T-helper 1 cell treated with Interleukin-12 subunit alpha and Interleukin-12 subunit beta and Interleukin-4 antibody, amounts not matched to agents 30 μg/mL and 1 μg/mL, for 36 hours (primary cell): ENCODE results near the gene TMEM186.
"Not testable (repeated sequence)": the region's sequence is repeated elsewhere in the genome, so short reads cannot be mapped to it uniquely, and the experiment has no call there.

Experiments used
- H3K27ac Mint-ChIP-seq: one replicate; pipeline ENCODE4 v1.8.0; 2021; ENCODE audit warnings: mild to moderate bottlenecking, mixed read lengths
- H3K27me3 Mint-ChIP-seq: one replicate; pipeline ENCODE4 v1.8.0; 2021; ENCODE audit warnings: low read depth, mixed read lengths
- H3K36me3 Mint-ChIP-seq: one replicate; pipeline ENCODE4 v1.8.0; 2021; ENCODE audit warnings: low read depth, mixed read lengths
- H3K4me1 Mint-ChIP-seq: one replicate; pipeline ENCODE4 v1.8.0; 2021; ENCODE audit warnings: low read depth, mixed read lengths
- H3K4me3 Mint-ChIP-seq: one replicate; pipeline ENCODE4 v1.8.0; 2021; ENCODE audit warnings: mild to moderate bottlenecking, moderate library complexity, mixed read lengths
- H3K9me3 Mint-ChIP-seq: one replicate; pipeline ENCODE4 v1.8.0; 2021; ENCODE audit warnings: mixed read lengths

TMEM186 gene

DNA sequence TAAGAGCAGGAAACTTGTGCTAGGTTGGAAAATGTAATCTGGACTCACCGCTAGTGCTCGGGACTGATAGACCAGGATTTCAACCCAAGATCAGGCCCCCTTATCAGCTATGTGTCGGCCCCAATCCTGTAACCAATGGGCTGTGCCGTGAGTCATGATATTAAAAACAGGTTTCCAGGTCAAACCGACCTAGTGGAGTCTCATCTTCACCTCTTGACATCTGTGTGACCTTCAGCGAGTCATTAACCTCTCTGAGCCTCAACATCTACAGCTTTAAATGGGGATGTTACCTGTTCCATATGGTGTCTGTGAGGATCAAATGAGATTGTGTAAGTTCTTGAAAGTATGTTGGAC lies 712 bp upstream of the TMEM186 start:
- Mint-ChIP-seq H3K27ac (peak overlapping the region; percentile 83), H3K27me3 (no peaks in the 10 kb centered on the region)

GRCh38 chr16:8796469-8797363 lies 723 bp downstream of the TMEM186 start:
- peak overlapping the region; percentile 83 for H3K27ac Mint-ChIP-seq
- H3K4me1 Mint-ChIP-seq, result peaks cover 23% of the 10 kb centered on the region
- H3K4me3 Mint-ChIP-seq, result peak overlapping the region; percentile 93
- H3K36me3 Mint-ChIP-seq, result peaks cover 5% of the 10 kb centered on the region
- H3K9me3 Mint-ChIP-seq, result no peaks in the 10 kb centered on the region
- no peaks in the 10 kb centered on the region for H3K27me3 Mint-ChIP-seq

More for the DNA sequence above, 712 bp upstream of the TMEM186 start:
- Mint-ChIP-seq H3K4me1 (peaks cover 23% of the 10 kb centered on the region), H3K36me3 (peaks cover 18% of the 10 kb centered on the region), H3K4me3 (peak overlapping the region; percentile 93), H3K9me3 (no peaks in the 10 kb centered on the region)

- Mint-ChIP-seq H3K4me3 (no peak overlapping the region), H3K27ac (no peak overlapping the region), H3K9me3 (no peaks in the 10 kb centered on the region), H3K4me1 (peaks cover 23% of the 10 kb centered on the region), H3K36me3 (peaks cover 3% of the 10 kb centered on the region), H3K27me3 (no peaks in the 10 kb centered on the region)
Measured at GRCh38 chr16:8795818-8796217, 1.6 kb downstream of the TMEM186 start.

GRCh38 chr16:8795091-8795490 lies 2.3 kb downstream of the TMEM186 start:
- Mint-ChIP-seq H3K9me3 (no peaks in the 10 kb centered on the region), H3K4me1 (peaks cover 23% of the 10 kb centered on the region), H3K4me3 (no peak overlapping the region), H3K36me3 (peaks cover 3% of the 10 kb centered on the region), H3K27ac (no peak overlapping the region), H3K27me3 (no peaks in the 10 kb centered on the region)

DNA sequence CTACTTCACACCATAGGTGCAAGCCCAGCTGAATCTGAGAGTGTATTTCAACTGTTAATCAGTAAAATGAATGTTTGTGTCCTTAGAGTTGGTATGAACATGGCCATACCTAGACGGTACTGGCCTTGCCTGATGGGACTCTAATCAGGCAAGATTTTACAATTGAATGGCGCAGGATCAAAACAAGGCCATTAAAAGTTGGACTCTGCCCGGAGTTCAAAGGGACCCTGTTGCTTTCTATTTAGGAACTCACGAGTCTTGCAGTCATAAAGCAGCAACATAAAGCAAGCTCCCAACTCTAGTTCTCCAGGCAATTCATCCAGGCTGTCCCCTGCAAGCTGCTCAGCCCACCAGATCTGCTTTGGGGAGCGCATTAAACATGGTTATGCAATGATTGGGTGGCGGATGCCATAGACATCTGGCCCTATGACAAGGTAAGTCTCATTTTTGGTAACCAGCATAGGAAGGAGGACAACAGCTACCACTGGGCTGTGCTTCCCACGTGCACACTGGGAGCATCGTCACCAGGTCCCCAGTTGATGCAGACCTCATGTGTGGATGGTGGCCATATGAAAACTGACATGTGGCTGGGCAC lies 8.8 kb downstream of the TMEM186 start:
- H3K9me3 Mint-ChIP-seq, result no peaks in the 10 kb centered on the region
- no peaks in the 10 kb centered on the region for H3K36me3 Mint-ChIP-seq
- no peaks in the 10 kb centered on the region for H3K4me1 Mint-ChIP-seq
- no peaks in the 10 kb centered on the region for H3K27me3 Mint-ChIP-seq
- H3K4me3 Mint-ChIP-seq, result no peak overlapping the region
- no peak overlapping the region for H3K27ac Mint-ChIP-seq

GRCh38 chr16:8786316-8786715 lies 11.1 kb downstream of the TMEM186 start:
- not testable (repeated sequence) for H3K9me3 Mint-ChIP-seq

DNA sequence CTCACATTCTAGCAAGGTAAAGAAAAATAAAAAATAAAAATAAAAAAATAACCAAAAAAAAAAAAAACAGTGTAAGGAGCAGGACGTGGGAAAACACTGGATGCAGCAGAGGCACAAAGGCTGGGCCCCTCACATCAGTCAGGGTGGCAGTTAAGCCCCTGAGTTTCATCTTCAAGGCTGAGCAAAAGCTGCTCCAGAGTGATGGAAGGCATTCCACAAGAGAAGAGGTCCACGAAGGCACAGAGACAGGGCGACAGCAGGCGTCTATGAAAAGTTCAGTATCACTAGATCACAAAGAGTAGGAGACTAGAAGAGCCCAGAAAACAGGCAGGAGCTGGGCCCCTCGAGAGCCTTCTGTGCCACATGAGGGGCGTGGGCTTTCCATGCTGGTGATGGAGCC lies 12.0 kb downstream of the TMEM186 start:
- no peaks in the 10 kb centered on the region for H3K4me1 Mint-ChIP-seq
- no peak overlapping the region for H3K4me3 Mint-ChIP-seq
- H3K27me3 Mint-ChIP-seq, result no peaks in the 10 kb centered on the region
- no peak overlapping the region for H3K27ac Mint-ChIP-seq
- no peaks in the 10 kb centered on the region for H3K9me3 Mint-ChIP-seq
- H3K36me3 Mint-ChIP-seq, result no peaks in the 10 kb centered on the region

More at GRCh38 chr16:8786316-8786715, 11.1 kb downstream of the TMEM186 start:
- not testable (repeated sequence) for H3K4me3 Mint-ChIP-seq, H3K36me3 Mint-ChIP-seq, H3K27ac Mint-ChIP-seq, H3K4me1 Mint-ChIP-seq, H3K27me3 Mint-ChIP-seq

- no peak overlapping the region for H3K4me3 Mint-ChIP-seq
- H3K36me3 Mint-ChIP-seq, result no peaks in the 10 kb centered on the region
- H3K9me3 Mint-ChIP-seq, result no peaks in the 10 kb centered on the region
- H3K27me3 Mint-ChIP-seq, result no peaks in the 10 kb centered on the region
- H3K4me1 Mint-ChIP-seq, result no peaks in the 10 kb centered on the region
- H3K27ac Mint-ChIP-seq, result no peak overlapping the region
Measured at GRCh38 chr16:8782673-8783072, 14.8 kb downstream of the TMEM186 start.

GRCh38 chr16:8781797-8782196 lies 15.6 kb downstream of the TMEM186 start:
- no peaks in the 10 kb centered on the region for H3K27me3 Mint-ChIP-seq
- no peaks in the 10 kb centered on the region for H3K4me1 Mint-ChIP-seq
- H3K36me3 Mint-ChIP-seq, result peaks cover 3% of the 10 kb centered on the region
- no peaks in the 10 kb centered on the region for H3K9me3 Mint-ChIP-seq
- H3K27ac Mint-ChIP-seq, result no peak overlapping the region
- no peak overlapping the region for H3K4me3 Mint-ChIP-seq

- no peak overlapping the region for H3K4me3 Mint-ChIP-seq
- H3K4me1 Mint-ChIP-seq, result no peaks in the 10 kb centered on the region
- no peaks in the 10 kb centered on the region for H3K9me3 Mint-ChIP-seq
- H3K36me3 Mint-ChIP-seq, result peaks cover 3% of the 10 kb centered on the region
- no peak overlapping the region for H3K27ac Mint-ChIP-seq
- no peaks in the 10 kb centered on the region for H3K27me3 Mint-ChIP-seq
Measured at GRCh38 chr16:8777217-8777616, 20.2 kb downstream of the TMEM186 start.

DNA sequence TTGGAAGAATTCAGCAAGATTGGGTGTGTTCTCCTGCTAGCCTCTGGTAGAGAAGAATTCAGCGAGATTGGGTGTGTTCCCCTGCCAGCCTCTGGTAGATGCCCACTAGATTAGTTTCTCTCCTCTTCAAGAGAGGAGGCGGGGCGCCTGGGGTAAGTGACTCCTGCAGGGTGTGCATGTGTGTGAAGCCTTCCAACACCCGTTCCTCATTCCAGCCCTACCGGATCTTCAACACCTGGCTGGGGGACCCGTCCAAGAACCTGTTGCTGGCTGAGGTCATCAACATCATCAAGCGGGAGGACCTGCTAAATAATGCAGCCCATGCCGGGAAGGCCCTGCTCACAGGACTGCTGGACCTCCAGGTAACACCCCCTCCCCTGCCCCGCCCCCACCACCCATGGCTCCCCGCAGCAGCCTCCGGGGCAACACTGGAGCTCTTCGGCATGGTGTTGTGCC lies 21.3 kb downstream of the TMEM186 start:
- H3K36me3 Mint-ChIP-seq, result peaks cover 3% of the 10 kb centered on the region
- no peak overlapping the region for H3K27ac Mint-ChIP-seq
- no peaks in the 10 kb centered on the region for H3K4me1 Mint-ChIP-seq
- no peaks in the 10 kb centered on the region for H3K27me3 Mint-ChIP-seq
- H3K9me3 Mint-ChIP-seq, result no peaks in the 10 kb centered on the region
- no peak overlapping the region for H3K4me3 Mint-ChIP-seq

GRCh38 chr16:8775359-8775758 lies 22.1 kb downstream of the TMEM186 start:
- Mint-ChIP-seq H3K4me3 (no peak overlapping the region), H3K27me3 (no peaks in the 10 kb centered on the region), H3K27ac (no peak overlapping the region), H3K4me1 (no peaks in the 10 kb centered on the region), H3K9me3 (no peaks in the 10 kb centered on the region), H3K36me3 (peaks cover 3% of the 10 kb centered on the region)

- Mint-ChIP-seq H3K27me3 (no peaks in the 10 kb centered on the region), H3K36me3 (peaks cover 3% of the 10 kb centered on the region), H3K4me1 (no peaks in the 10 kb centered on the region), H3K9me3 (no peaks in the 10 kb centered on the region), H3K4me3 (no peak overlapping the region), H3K27ac (no peak overlapping the region)
Measured at GRCh38 chr16:8774208-8774607, 23.2 kb downstream of the TMEM186 start.

DNA sequence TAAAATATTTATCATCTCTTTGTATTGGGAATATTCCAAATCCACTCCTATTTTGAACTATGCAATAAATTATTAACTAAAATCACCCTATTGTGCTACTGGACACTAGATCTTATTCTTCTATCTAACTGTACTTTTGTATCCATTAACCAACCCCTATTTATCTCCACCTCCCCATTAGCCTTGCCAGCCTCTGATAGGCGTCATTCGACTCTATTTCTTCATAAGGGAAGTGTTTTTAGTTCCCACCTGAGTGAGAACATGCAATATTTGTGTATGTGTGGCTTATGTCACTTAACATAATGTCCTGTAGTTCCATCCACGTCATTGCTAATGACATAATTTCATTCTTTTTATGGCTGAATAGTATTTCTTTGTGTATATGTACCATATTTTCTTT lies 23.9 kb downstream of the TMEM186 start:
- Mint-ChIP-seq H3K4me3 (no peak overlapping the region), H3K9me3 (no peaks in the 10 kb centered on the region), H3K4me1 (no peaks in the 10 kb centered on the region), H3K27me3 (no peaks in the 10 kb centered on the region), H3K27ac (no peak overlapping the region), H3K36me3 (peaks cover 3% of the 10 kb centered on the region)

DNA sequence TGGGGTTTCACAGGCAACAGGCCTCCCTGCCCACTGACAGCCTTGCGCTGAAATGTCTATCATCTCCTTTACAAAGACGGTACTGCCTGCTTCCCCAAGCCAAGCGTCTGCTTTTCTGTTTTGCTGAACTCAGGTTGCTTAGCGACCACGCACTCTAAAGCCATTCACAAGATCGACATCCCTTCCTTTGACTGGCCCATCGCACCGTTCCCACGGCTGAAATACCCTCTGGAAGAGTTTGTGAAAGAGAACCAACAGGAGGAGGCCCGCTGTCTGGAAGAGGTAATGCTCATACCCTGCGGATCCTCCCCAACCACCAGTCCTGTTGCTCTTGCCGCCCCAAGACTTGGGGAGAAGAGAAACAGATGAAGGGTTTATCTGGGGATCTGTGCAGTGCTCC lies 28.7 kb downstream of the TMEM186 start:
- Mint-ChIP-seq H3K4me3 (no peak overlapping the region), H3K27me3 (no peaks in the 10 kb centered on the region), H3K9me3 (no peaks in the 10 kb centered on the region), H3K4me1 (no peaks in the 10 kb centered on the region), H3K36me3 (no peaks in the 10 kb centered on the region), H3K27ac (no peak overlapping the region)
